ENCODE measurements around the gene TTC12.
A peak's percentile ranks its signal among the peaks of the same experiment; 100 is the strongest.
"Not testable (repeated sequence)": the region's sequence is repeated elsewhere in the genome, so short reads cannot be mapped to it uniquely, and the experiment has no call there.

TTC12 gene

GRCh38 chr11:113293936-113294335 is 20.4 kb upstream of the TTC12 start:
- Histone ChIP-seq H3K27ac (no peak overlapping the region), H3K4me3 (no peak overlapping the region)
- no peak for DNase-seq (ENCODE audit: low spot score)
- no peak for TF ChIP-seq CTCF (IDR thresholded peaks at IDR 0.05)

GRCh38 chr11:113295993-113296392 is 18.4 kb upstream of the TTC12 start:
- no peak overlapping the region for H3K4me3 ChIP-seq
- no peak overlapping the region for H3K27ac ChIP-seq
- no peak for DNase-seq (ENCODE audit: low spot score)
- TF ChIP-seq CTCF (IDR thresholded peaks at IDR 0.05): no peak

GRCh38 chr11:113296447-113297205 is 17.8 kb upstream of the TTC12 start:
- H3K27ac ChIP-seq: no peak overlapping the region
- H3K4me3 ChIP-seq: no peak overlapping the region
- DNase-seq (ENCODE audit: low spot score): no peak
- TF ChIP-seq CTCF (IDR thresholded peaks at IDR 0.05): no peak

GRCh38 chr11:113298496-113298895 is 15.9 kb upstream of the TTC12 start:
- not testable (repeated sequence) for H3K4me3 ChIP-seq; H3K27ac ChIP-seq; DNase-seq (ENCODE audit: low spot score)

GRCh38 chr11:113304916-113305315 is 9.5 kb upstream of the TTC12 start:
- no peak for DNase-seq (ENCODE audit: low spot score)
- TF ChIP-seq CTCF (IDR thresholded peaks at IDR 0.05): no peak
- no peak overlapping the region for H3K27ac ChIP-seq
- no peak overlapping the region for H3K4me3 ChIP-seq

- peak; percentile 79 for TF ChIP-seq CTCF (IDR thresholded peaks at IDR 0.05)
- H3K4me3 ChIP-seq: no peak overlapping the region
- no peak for DNase-seq (ENCODE audit: low spot score)
- no peak overlapping the region for H3K27ac ChIP-seq
Observed at GRCh38 chr11:113305440-113306336, 8.7 kb upstream of the TTC12 start.

GRCh38 chr11:113308601-113309000 is 5.8 kb upstream of the TTC12 start:
- no peak overlapping the region for H3K27ac ChIP-seq
- H3K4me3 ChIP-seq: no peak overlapping the region
- no peak for TF ChIP-seq CTCF (IDR thresholded peaks at IDR 0.05)
- no peak for DNase-seq (ENCODE audit: low spot score)

Measured in coronary artery (tissue), 2 donors.